Stimulated activated effector memory CD8-positive, alpha-beta T cell treated with anti-CD3 and anti-CD28 coated beads, Interleukin-12 subunit alpha, Interleukin-12 subunit beta, amount 100 ng/mL, for 72 hours (primary cell): ENCODE measurements around the gene GREM2.
A peak's percentile ranks its signal among the peaks of the same experiment; 100 is the strongest.

Experiments
- ATAC-seq: fragments of 150-1000 bp; cut with Tn5 transposase; 2 replicates; pipeline ENCODE4 v1.10.0; 2021
- DNase-seq, 2 donors: peaks; one replicate each; pipeline ENCODE4 v3.0.0; 2021 to 2022; ENCODE audit warnings: low spot score in 2 of 2
- H3K27ac Mint-ChIP-seq: one replicate; pipeline ENCODE4 v1.8.0; 2022; ENCODE audit warnings: mild to moderate bottlenecking, mixed read lengths
- H3K36me3 Mint-ChIP-seq: one replicate; pipeline ENCODE4 v1.8.0; 2022; ENCODE audit warnings: mild to moderate bottlenecking, mixed read lengths
- H3K4me1 Mint-ChIP-seq: one replicate; pipeline ENCODE4 v1.8.0; 2022; ENCODE audit warnings: mixed read lengths
- H3K4me3 Mint-ChIP-seq: one replicate; pipeline ENCODE4 v1.8.0; 2022; ENCODE audit warnings: mild to moderate bottlenecking, mixed read lengths
- H3K9me3 Mint-ChIP-seq: one replicate; pipeline ENCODE4 v1.8.0; 2022; ENCODE audit warnings: mixed read lengths

GREM2 gene

GRCh38 chr1:240553351-240553750 is 58.6 kb downstream of the GREM2 start:
- Mint-ChIP-seq H3K36me3 (no peaks in the 10 kb centered on the region), H3K27ac (no peak overlapping the region), H3K9me3 (peaks cover 7% of the 10 kb centered on the region), H3K4me3 (no peak overlapping the region), H3K4me1 (peaks cover 7% of the 10 kb centered on the region)
- DNase-seq, result no peak
- no peak for ATAC-seq

GRCh38 chr1:240539769-240540414 is 72.1 kb downstream of the GREM2 start:
- H3K9me3 Mint-ChIP-seq, result peaks cover 17% of the 10 kb centered on the region
- no peak for DNase-seq
- H3K4me3 Mint-ChIP-seq, result no peak overlapping the region
- H3K4me1 Mint-ChIP-seq, result peaks cover 16% of the 10 kb centered on the region
- H3K27ac Mint-ChIP-seq, result no peak overlapping the region
- ATAC-seq, result peak; percentile 62
- no peaks in the 10 kb centered on the region for H3K36me3 Mint-ChIP-seq

GRCh38 chr1:240538776-240539430 is 73.1 kb downstream of the GREM2 start:
- H3K9me3 Mint-ChIP-seq, result peaks cover 16% of the 10 kb centered on the region
- no peak overlapping the region for H3K4me3 Mint-ChIP-seq
- no peaks in the 10 kb centered on the region for H3K36me3 Mint-ChIP-seq
- H3K4me1 Mint-ChIP-seq, result peaks cover 16% of the 10 kb centered on the region
- no peak for ATAC-seq
- no peak for DNase-seq
- H3K27ac Mint-ChIP-seq, result no peak overlapping the region

GRCh38 chr1:240533154-240533780 is 78.7 kb downstream of the GREM2 start:
- Mint-ChIP-seq H3K9me3 (peaks cover 13% of the 10 kb centered on the region), H3K4me1 (peaks cover 12% of the 10 kb centered on the region), H3K36me3 (no peaks in the 10 kb centered on the region), H3K27ac (no peak overlapping the region), H3K4me3 (no peak overlapping the region)
- DNase-seq (no peak), ATAC-seq (no peak)

GRCh38 chr1:240528591-240528990 is 83.4 kb downstream of the GREM2 start:
- Mint-ChIP-seq H3K4me3 (no peak overlapping the region), H3K36me3 (no peaks in the 10 kb centered on the region), H3K9me3 (peaks cover 3% of the 10 kb centered on the region), H3K4me1 (peaks cover 9% of the 10 kb centered on the region), H3K27ac (no peak overlapping the region)
- DNase-seq (no peak), ATAC-seq (no peak)

- no peak overlapping the region for H3K27ac Mint-ChIP-seq
- H3K9me3 Mint-ChIP-seq, result no peaks in the 10 kb centered on the region
- no peak overlapping the region for H3K4me3 Mint-ChIP-seq
- no peaks in the 10 kb centered on the region for H3K4me1 Mint-ChIP-seq
- no peaks in the 10 kb centered on the region for H3K36me3 Mint-ChIP-seq
- DNase-seq (no peak), ATAC-seq (no peak)
Measured at GRCh38 chr1:240527086-240527485, 84.9 kb downstream of the GREM2 start.

GRCh38 chr1:240526312-240526711 is 85.6 kb downstream of the GREM2 start:
- no peaks in the 10 kb centered on the region for H3K4me1 Mint-ChIP-seq
- H3K27ac Mint-ChIP-seq, result no peak overlapping the region
- DNase-seq (no peak), ATAC-seq (no peak)
- H3K9me3 Mint-ChIP-seq, result no peaks in the 10 kb centered on the region
- no peak overlapping the region for H3K4me3 Mint-ChIP-seq
- H3K36me3 Mint-ChIP-seq, result no peaks in the 10 kb centered on the region

GRCh38 chr1:240524356-240525069 is 87.4 kb downstream of the GREM2 start:
- ATAC-seq, result no peak
- no peaks in the 10 kb centered on the region for H3K4me1 Mint-ChIP-seq
- DNase-seq, result no peak
- no peak overlapping the region for H3K4me3 Mint-ChIP-seq
- no peaks in the 10 kb centered on the region for H3K36me3 Mint-ChIP-seq
- no peak overlapping the region for H3K27ac Mint-ChIP-seq
- H3K9me3 Mint-ChIP-seq, result no peaks in the 10 kb centered on the region

GRCh38 chr1:240522122-240522822 is 89.7 kb downstream of the GREM2 start:
- Mint-ChIP-seq H3K4me3 (no peak overlapping the region), H3K27ac (no peak overlapping the region)

GRCh38 chr1:240517891-240518290 is 94.1 kb downstream of the GREM2 start:
- Mint-ChIP-seq H3K9me3 (peaks cover 2% of the 10 kb centered on the region), H3K4me3 (no peak overlapping the region), H3K4me1 (no peaks in the 10 kb centered on the region), H3K27ac (no peak overlapping the region), H3K36me3 (no peaks in the 10 kb centered on the region)
- ATAC-seq, result no peak
- no peak for DNase-seq

More at GRCh38 chr1:240522122-240522822, 89.7 kb downstream of the GREM2 start:
- no peak for ATAC-seq
- Mint-ChIP-seq H3K36me3 (no peaks in the 10 kb centered on the region), H3K4me1 (no peaks in the 10 kb centered on the region), H3K9me3 (no peaks in the 10 kb centered on the region)
- DNase-seq, result no peak

GRCh38 chr1:240516069-240516468 is 95.9 kb downstream of the GREM2 start:
- H3K4me3 Mint-ChIP-seq, result no peak overlapping the region
- H3K4me1 Mint-ChIP-seq, result no peaks in the 10 kb centered on the region
- no peak overlapping the region for H3K27ac Mint-ChIP-seq
- DNase-seq (no peak), ATAC-seq (no peak)
- no peaks in the 10 kb centered on the region for H3K36me3 Mint-ChIP-seq
- peaks cover 2% of the 10 kb centered on the region for H3K9me3 Mint-ChIP-seq

- Mint-ChIP-seq H3K36me3 (no peaks in the 10 kb centered on the region), H3K4me1 (no peaks in the 10 kb centered on the region), H3K27ac (no peak overlapping the region), H3K9me3 (peaks cover 2% of the 10 kb centered on the region), H3K4me3 (no peak overlapping the region)
- ATAC-seq, result no peak
- DNase-seq, result no peak
Measured at GRCh38 chr1:240515505-240515904, 96.5 kb downstream of the GREM2 start.

- ATAC-seq (no peak), DNase-seq (no peak)
- Mint-ChIP-seq H3K4me1 (no peaks in the 10 kb centered on the region), H3K4me3 (no peak overlapping the region), H3K27ac (no peak overlapping the region), H3K9me3 (peaks cover 2% of the 10 kb centered on the region), H3K36me3 (no peaks in the 10 kb centered on the region)
Measured at GRCh38 chr1:240511789-240512188, 100.2 kb downstream of the GREM2 start.

GRCh38 chr1:240508950-240509349 is 103.0 kb downstream of the GREM2 start:
- Mint-ChIP-seq H3K9me3 (peaks cover 2% of the 10 kb centered on the region), H3K4me3 (no peak overlapping the region), H3K4me1 (no peaks in the 10 kb centered on the region), H3K27ac (no peak overlapping the region), H3K36me3 (no peaks in the 10 kb centered on the region)
- DNase-seq, result no peak
- no peak for ATAC-seq

- no peak for ATAC-seq
- DNase-seq, result no peak
- H3K4me3 Mint-ChIP-seq, result no peak overlapping the region
- no peak overlapping the region for H3K27ac Mint-ChIP-seq
- no peaks in the 10 kb centered on the region for H3K36me3 Mint-ChIP-seq
- H3K9me3 Mint-ChIP-seq, result peaks cover 2% of the 10 kb centered on the region
- H3K4me1 Mint-ChIP-seq, result no peaks in the 10 kb centered on the region
Measured at GRCh38 chr1:240508201-240508600, 103.8 kb downstream of the GREM2 start.
